ENCODE data around the gene IMMP2L. TPM values are rescaled to one million over a fixed set of nuclear protein-coding genes. Genes with fewer than 3 reads are reported as not detected.

IMMP2L gene
- total RNA-seq, 2 experiments from 2014 or later = 17.4 to 30.2 TPM

DNA sequence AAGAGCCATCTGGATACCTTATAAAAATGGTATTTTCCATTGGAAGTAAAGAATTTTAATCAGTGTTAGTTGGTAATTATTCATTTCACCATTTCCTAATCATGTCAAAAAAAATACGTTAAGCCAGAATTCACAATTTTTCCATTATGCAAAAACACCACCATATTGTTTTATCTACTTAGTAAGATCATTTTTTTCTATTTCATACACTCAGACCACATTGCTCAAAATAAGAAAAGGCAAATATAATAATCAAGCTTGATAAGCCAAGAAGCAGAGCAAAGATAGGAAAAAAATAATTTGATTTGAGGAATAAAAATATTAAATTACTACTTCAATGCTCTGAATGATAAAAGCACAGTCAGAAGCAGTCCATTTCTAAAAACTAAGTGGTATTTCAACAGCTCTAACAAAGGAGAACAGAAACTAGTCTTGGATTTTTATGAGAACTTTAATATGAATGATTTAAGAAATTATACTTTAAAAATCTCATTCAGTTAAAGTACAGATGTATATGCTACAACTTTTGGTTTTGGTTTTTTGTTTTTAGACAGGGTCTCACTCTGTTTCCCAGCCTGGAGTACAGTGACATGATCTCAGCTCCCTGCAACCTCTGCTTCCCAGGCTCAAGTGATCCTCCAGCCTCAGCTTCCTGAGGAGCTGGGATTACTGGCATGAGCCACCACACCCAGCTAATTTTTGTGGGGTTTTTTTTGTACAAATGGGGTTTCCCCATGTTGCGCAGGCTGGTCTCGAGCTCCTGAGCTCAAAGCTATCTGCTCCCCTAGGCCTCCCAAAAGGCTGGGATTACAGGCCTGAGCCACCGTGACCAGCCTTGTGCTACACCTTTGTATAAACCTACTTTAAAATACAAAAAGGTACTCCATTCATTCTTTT, 424.7 kb downstream of the IMMP2L start:
- H3K27ac Mint-ChIP-seq = peak overlapping the region; percentile 96
- no peaks in the 10 kb centered on the region for H3K27me3 Mint-ChIP-seq
- H3K36me3 Mint-ChIP-seq (ENCODE audit: low read depth) = no peaks in the 10 kb centered on the region
- H3K4me1 Mint-ChIP-seq (ENCODE audit: low read depth) = peaks cover 44% of the 10 kb centered on the region
- H3K9me3 Mint-ChIP-seq = no peaks in the 10 kb centered on the region
- CTCF ChIA-PET = interaction anchor here (1.1 to 2.1 kb wide), 3 partner anchors 10 to 20 kb away, joined by 3 to 5 read pairs (median 5); no protein-coding TSS in a partner anchor
- TF ChIP-seq, protein P1, sequence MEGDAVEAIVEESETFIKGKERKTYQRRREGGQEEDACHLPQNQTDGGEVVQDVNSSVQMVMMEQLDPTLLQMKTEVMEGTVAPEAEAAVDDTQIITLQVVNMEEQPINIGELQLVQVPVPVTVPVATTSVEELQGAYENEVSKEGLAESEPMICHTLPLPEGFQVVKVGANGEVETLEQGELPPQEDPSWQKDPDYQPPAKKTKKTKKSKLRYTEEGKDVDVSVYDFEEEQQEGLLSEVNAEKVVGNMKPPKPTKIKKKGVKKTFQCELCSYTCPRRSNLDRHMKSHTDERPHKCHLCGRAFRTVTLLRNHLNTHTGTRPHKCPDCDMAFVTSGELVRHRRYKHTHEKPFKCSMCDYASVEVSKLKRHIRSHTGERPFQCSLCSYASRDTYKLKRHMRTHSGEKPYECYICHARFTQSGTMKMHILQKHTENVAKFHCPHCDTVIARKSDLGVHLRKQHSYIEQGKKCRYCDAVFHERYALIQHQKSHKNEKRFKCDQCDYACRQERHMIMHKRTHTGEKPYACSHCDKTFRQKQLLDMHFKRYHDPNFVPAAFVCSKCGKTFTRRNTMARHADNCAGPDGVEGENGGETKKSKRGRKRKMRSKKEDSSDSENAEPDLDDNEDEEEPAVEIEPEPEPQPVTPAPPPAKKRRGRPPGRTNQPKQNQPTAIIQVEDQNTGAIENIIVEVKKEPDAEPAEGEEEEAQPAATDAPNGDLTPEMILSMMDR (IDR thresholded peaks at IDR 0.05) = no peak
- DNase-seq (peak; percentile 61), ATAC-seq (peak; percentile 80)
- intact Hi-C loops (cut with micrococcal nuclease) = no loop called here
- H3K4me3 Mint-ChIP-seq = peak overlapping the region; percentile 54
- POLR2A ChIA-PET = interaction anchor here (0.6 to 1.4 kb wide), 3 partner anchors 13 to 1047 kb away, joined by 3 read pairs; no protein-coding TSS in a partner anchor

GRCh38 chr7:111132833-111133232, 429.5 kb downstream of the IMMP2L start:
- no peak overlapping the region for H3K27ac Mint-ChIP-seq
- TF ChIP-seq, protein P1 (IDR thresholded peaks at IDR 0.05) = no peak
- H3K27me3 Mint-ChIP-seq = no peaks in the 10 kb centered on the region
- no peaks in the 10 kb centered on the region for H3K36me3 Mint-ChIP-seq (ENCODE audit: low read depth)
- intact Hi-C loops (cut with micrococcal nuclease) = no loop called here
- DNase-seq = no peak
- H3K4me3 Mint-ChIP-seq = no peak overlapping the region
- CTCF ChIA-PET = no interaction called here
- H3K9me3 Mint-ChIP-seq = no peaks in the 10 kb centered on the region
- no peak for ATAC-seq
- POLR2A ChIA-PET = no interaction called here
- H3K4me1 Mint-ChIP-seq (ENCODE audit: low read depth) = peaks cover 11% of the 10 kb centered on the region

DNA sequence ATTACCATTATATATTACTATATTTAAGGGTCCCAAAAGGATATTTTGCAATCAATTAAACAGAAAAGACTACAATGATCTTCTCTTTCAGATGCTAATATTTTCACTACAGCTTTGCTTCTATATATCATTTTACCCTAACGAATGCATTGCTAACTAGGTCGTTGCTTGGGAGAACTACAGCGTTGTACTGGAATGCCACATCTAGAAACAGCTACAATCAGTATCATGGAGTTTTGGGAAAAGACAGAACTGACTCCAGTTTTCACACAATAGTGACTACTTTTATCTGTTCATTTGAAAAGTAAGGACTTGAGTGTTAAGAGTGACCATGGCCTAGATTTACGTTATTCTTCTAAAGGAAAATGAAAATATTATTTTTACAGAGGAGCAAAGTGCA, 432.9 kb downstream of the IMMP2L start:
- intact Hi-C loops (cut with micrococcal nuclease) = no loop called here
- peaks cover 3% of the 10 kb centered on the region for H3K9me3 Mint-ChIP-seq

GRCh38 chr7:111126987-111127386, 435.3 kb downstream of the IMMP2L start:
- no peak for ATAC-seq
- Mint-ChIP-seq H3K27ac (no peak overlapping the region), H3K36me3 (ENCODE audit: low read depth) (peaks cover 33% of the 10 kb centered on the region), H3K9me3 (peaks cover 14% of the 10 kb centered on the region), H3K27me3 (no peaks in the 10 kb centered on the region), H3K4me3 (no peak overlapping the region), H3K4me1 (ENCODE audit: low read depth) (no peaks in the 10 kb centered on the region)
- POLR2A ChIA-PET = interaction anchor here (0.7 kb wide), 1 partner anchor 214 kb away, joined by 4 read pairs; no protein-coding TSS in a partner anchor
- TF ChIP-seq, protein P1 (IDR thresholded peaks at IDR 0.05) = no peak
- DNase-seq = no peak
- intact Hi-C loops (cut with micrococcal nuclease) = no loop called here
- CTCF ChIA-PET = interaction anchor here (1.2 kb wide), 1 partner anchor 604 kb away, joined by 3 read pairs; no protein-coding TSS in a partner anchor

More for the DNA sequence above, 432.9 kb downstream of the IMMP2L start:
- Mint-ChIP-seq H3K27me3 (no peaks in the 10 kb centered on the region), H3K4me1 (ENCODE audit: low read depth) (no peaks in the 10 kb centered on the region), H3K27ac (no peak overlapping the region), H3K4me3 (no peak overlapping the region), H3K36me3 (ENCODE audit: low read depth) (peaks cover 10% of the 10 kb centered on the region)
- TF ChIP-seq, protein P1 (IDR thresholded peaks at IDR 0.05) = no peak
- ChIA-PET POLR2A (no interaction called here), CTCF (no interaction called here)
- ATAC-seq = no peak
- DNase-seq = no peak

GRCh38 chr7:111115966-111116365, 446.3 kb downstream of the IMMP2L start:
- H3K27ac Mint-ChIP-seq = peak overlapping the region; percentile 66
- peaks cover 5% of the 10 kb centered on the region for H3K9me3 Mint-ChIP-seq

More at GRCh38 chr7:111115966-111116365, 446.3 kb downstream of the IMMP2L start:
- TF ChIP-seq, protein P1 (IDR thresholded peaks at IDR 0.05) = no peak
- no peak for DNase-seq
- ATAC-seq = no peak
- CTCF ChIA-PET = no interaction called here
- Mint-ChIP-seq H3K36me3 (ENCODE audit: low read depth) (peaks cover 67% of the 10 kb centered on the region), H3K4me1 (ENCODE audit: low read depth) (peaks cover 32% of the 10 kb centered on the region), H3K27me3 (no peaks in the 10 kb centered on the region), H3K4me3 (no peak overlapping the region)
- POLR2A ChIA-PET = no interaction called here
- intact Hi-C loops (cut with micrococcal nuclease) = no loop called here

Measured in activated CD8-positive, alpha-beta T cell treated with anti-CD3 and anti-CD28 coated beads for 36 hours (primary cell).